Ishikawa (cell line): ENCODE measurements around the gene DGKD.

Experiments
- CEBPB ChIP-seq: IDR thresholded peaks from 2 replicates; pipeline ENCODE4 v1.6.1; 2012
- MAX ChIP-seq: IDR thresholded peaks from 2 replicates; pipeline ENCODE4 v1.6.1; 2012
- RAD21 ChIP-seq: IDR thresholded peaks from 2 replicates; pipeline ENCODE4 v1.6.1; 2012; ENCODE audit warnings: low read depth
- REST ChIP-seq: IDR thresholded peaks from 2 replicates; pipeline ENCODE4 v1.6.1; 2012; ENCODE audit warnings: low read depth, mild to moderate bottlenecking
- TCF12 ChIP-seq: IDR thresholded peaks from 2 replicates; pipeline ENCODE4 v1.6.1; 2012; ENCODE audit warnings: low read depth
- TEAD4 ChIP-seq: IDR thresholded peaks from 2 replicates; pipeline ENCODE4 v1.6.1; 2012
- USF1 ChIP-seq: IDR thresholded peaks from 2 replicates; pipeline ENCODE4 v1.6.1; 2012

GRCh38 chr2:233317196-233317943 is 36.9 kb upstream of the DGKD start:
- no peak for TF ChIP-seq USF1
- no peak for TF ChIP-seq RAD21
- TF ChIP-seq TEAD4 = no peak
- TF ChIP-seq MAX = no peak
- TF ChIP-seq TCF12 = no peak
- TF ChIP-seq REST = no peak
- TF ChIP-seq CEBPB = no peak
